LNCAP (cell line): ENCODE results near the gene BLM.

Source experiments
- CTCF ChIP-seq: fragments of 450-650 bp; IDR thresholded peaks from 2 replicates; pipeline ENCODE4 v1.5.1; 2017; ENCODE audit warnings: mild to moderate bottlenecking

The BLM gene

GRCh38 chr15:90816401-90817116 lies 99.4 kb downstream of the BLM start:
- no peak for TF ChIP-seq CTCF

- TF ChIP-seq CTCF: no peak
Measured at GRCh38 chr15:90817117-90818057, 100.2 kb downstream of the BLM start.

- no peak for TF ChIP-seq CTCF
Measured at GRCh38 chr15:90818251-90819210, 101.4 kb downstream of the BLM start.

GRCh38 chr15:90819390-90819789 lies 102.2 kb downstream of the BLM start:
- TF ChIP-seq CTCF: no peak

GRCh38 chr15:90819850-90820249 lies 102.7 kb downstream of the BLM start:
- TF ChIP-seq CTCF: no peak

- no peak for TF ChIP-seq CTCF
Measured at GRCh38 chr15:90820481-90820880, 103.3 kb downstream of the BLM start.
